Caco-2 (cell line): ENCODE measurements around the gene MRPS18B. TPM values are rescaled to one million over a fixed set of nuclear protein-coding genes. Genes with fewer than 3 reads are reported as not detected.
"Not testable (repeated sequence)": the region's sequence is repeated elsewhere in the genome, so short reads cannot be mapped to it uniquely, and the experiment has no call there.

ENCODE experiments used
- BruUV-seq: library from RNA; stranded (reverse); fragments of 400-500 nt; replicated peaks from 2 replicates; lab custom pipeline; 2021; lab: Mats Ljungman, UMichigan
- CTCF ChIA-PET: fragments of 300-600 bp; sonication (Branson Sonifier 250); formaldehyde crosslinking; loops from one replicate; lab custom pipeline; 2022; ENCODE audit warnings: antibody characterized with exemption; lab: Charles Lee
- POLR2A ChIA-PET: fragments of 300-600 bp; sonication (Branson Sonifier 250); formaldehyde crosslinking; loops from one replicate; lab custom pipeline; 2022; ENCODE audit warnings: antibody characterized with exemption; lab: Charles Lee
- DNase-seq, 2 experiments: peaks; one replicate each; pipeline versions ENCODE4 v3.0.0 to v3.0.0-alpha.2; 2020 to 2022
- H3K27me3 ChIP-seq: replicated peaks from 2 replicates; pipeline ENCODE4 v1.6.0; 2011; ENCODE audit warnings: low read length; ENCODE audit not compliant: control insufficient read depth, insufficient read depth
- H3K36me3 ChIP-seq: 2 replicates; pipeline ENCODE4 v1.5.1; 2011; ENCODE audit warnings: low read length; ENCODE audit not compliant: control insufficient read depth, insufficient read depth
- H3K4me1 ChIP-seq: fragments of 250-450 bp; sonication (Bioruptor Pico); 2 replicates; pipeline ENCODE4 v1.5.1; 2020; ENCODE audit warnings: mild to moderate bottlenecking
- H3K4me3 ChIP-seq: 2 replicates; pipeline ENCODE4 v1.5.1; 2011; ENCODE audit warnings: low read depth, mild to moderate bottlenecking, control low read depth, low read length
- H3K9me3 ChIP-seq: fragments of 250-450 bp; sonication (Bioruptor Pico); 2 replicates; pipeline ENCODE4 v1.5.1; 2020; ENCODE audit warnings: mild to moderate bottlenecking, moderate library complexity
- H3K27ac Mint-ChIP-seq: one replicate; pipeline ENCODE4 v1.8.0; 2022; ENCODE audit warnings: mixed read lengths; ENCODE audit not compliant: unreplicated experiment
- H3K27me3 Mint-ChIP-seq: one replicate; pipeline ENCODE4 v1.8.0; 2022; ENCODE audit warnings: mixed read lengths; ENCODE audit not compliant: insufficient read depth, unreplicated experiment
- H3K36me3 Mint-ChIP-seq: one replicate; pipeline ENCODE4 v1.8.0; 2022; ENCODE audit warnings: mild to moderate bottlenecking, mixed read lengths; ENCODE audit not compliant: insufficient read depth, unreplicated experiment
- H3K4me1 Mint-ChIP-seq: one replicate; pipeline ENCODE4 v1.8.0; 2022; ENCODE audit warnings: low read depth, mixed read lengths; ENCODE audit not compliant: unreplicated experiment
- H3K4me3 Mint-ChIP-seq: one replicate; pipeline ENCODE4 v1.8.0; 2022; ENCODE audit warnings: mild to moderate bottlenecking, moderate library complexity, mixed read lengths; ENCODE audit not compliant: unreplicated experiment
- H3K9me3 Mint-ChIP-seq: one replicate; pipeline ENCODE4 v1.8.0; 2022; ENCODE audit warnings: mixed read lengths; ENCODE audit not compliant: unreplicated experiment
- intact Hi-C: fragments of 100-400 bp; cut with micrococcal nuclease; formaldehyde crosslinking; loops from one replicate; pipeline ENCODE4 v1.10.0; 2022; ENCODE audit not compliant: unreplicated experiment
- total RNA-seq: library from RNA; stranded (reverse); gene quantifications from 2 replicates; pipeline ENCODE4 v1.2.3, GENCODE V29; 2022
- TF ChIP-seq, protein P1 (sequence below), 2 experiments: fragments of 200-600 bp in 1 of 2; IDR thresholded peaks; 1 replicate in 1 of 2; 2 replicates in 1 of 2; pipeline versions ENCODE4 v1.5.1 to v1.8.0; 2011 to 2022; ENCODE audit warnings: antibody characterized with exemption in 1 of 2, control low read depth in 1 of 2, inconsistent platforms in 1 of 2, low read depth in 1 of 2, low read length in 1 of 2, mild to moderate bottlenecking in 1 of 2, moderate library complexity in 1 of 2; ENCODE audit not compliant: insufficient read depth in 1 of 2, severe bottlenecking in 1 of 2, unreplicated experiment in 1 of 2

Gene MRPS18B
- total RNA-seq, 1 experiment from 2014 or later, result 62.6 TPM

DNA sequence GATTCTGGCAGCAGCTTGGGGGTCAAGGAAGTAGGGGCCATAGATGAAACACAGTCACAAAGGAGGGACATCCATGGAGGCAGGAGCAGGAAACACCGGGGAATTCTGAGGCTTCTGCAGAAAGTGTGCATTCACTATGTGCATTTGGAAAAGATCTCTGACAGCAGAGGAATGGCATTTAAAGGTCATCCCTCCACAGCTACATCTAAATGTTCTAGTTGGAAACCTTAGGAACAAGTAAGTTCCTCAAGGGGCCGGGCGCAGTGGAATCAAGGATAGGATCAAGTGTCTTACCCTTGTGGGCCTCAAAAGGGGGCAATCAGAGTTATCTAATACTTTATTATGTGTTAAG lies 38.1 kb downstream of the MRPS18B start:
- Histone ChIP-seq H3K4me3 (no peak overlapping the region), H3K9me3 (no peaks in the 10 kb centered on the region), H3K4me1 (no peaks in the 10 kb centered on the region), H3K36me3 (peaks cover 2% of the 10 kb centered on the region; the same call in 1 of the 2 replicates), H3K27me3 (no peaks in the 10 kb centered on the region)
- TF ChIP-seq, protein P1, sequence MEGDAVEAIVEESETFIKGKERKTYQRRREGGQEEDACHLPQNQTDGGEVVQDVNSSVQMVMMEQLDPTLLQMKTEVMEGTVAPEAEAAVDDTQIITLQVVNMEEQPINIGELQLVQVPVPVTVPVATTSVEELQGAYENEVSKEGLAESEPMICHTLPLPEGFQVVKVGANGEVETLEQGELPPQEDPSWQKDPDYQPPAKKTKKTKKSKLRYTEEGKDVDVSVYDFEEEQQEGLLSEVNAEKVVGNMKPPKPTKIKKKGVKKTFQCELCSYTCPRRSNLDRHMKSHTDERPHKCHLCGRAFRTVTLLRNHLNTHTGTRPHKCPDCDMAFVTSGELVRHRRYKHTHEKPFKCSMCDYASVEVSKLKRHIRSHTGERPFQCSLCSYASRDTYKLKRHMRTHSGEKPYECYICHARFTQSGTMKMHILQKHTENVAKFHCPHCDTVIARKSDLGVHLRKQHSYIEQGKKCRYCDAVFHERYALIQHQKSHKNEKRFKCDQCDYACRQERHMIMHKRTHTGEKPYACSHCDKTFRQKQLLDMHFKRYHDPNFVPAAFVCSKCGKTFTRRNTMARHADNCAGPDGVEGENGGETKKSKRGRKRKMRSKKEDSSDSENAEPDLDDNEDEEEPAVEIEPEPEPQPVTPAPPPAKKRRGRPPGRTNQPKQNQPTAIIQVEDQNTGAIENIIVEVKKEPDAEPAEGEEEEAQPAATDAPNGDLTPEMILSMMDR (IDR thresholded peaks at IDR 0.05; ENCODE audit: insufficient read depth in 1 of 2, low read depth in 1 of 2, low read length in 1 of 2, severe bottlenecking in 1 of 2, unreplicated experiment in 1 of 2), result no peak
- Mint-ChIP-seq H3K4me1 (no peaks in the 10 kb centered on the region), H3K27me3 (no peaks in the 10 kb centered on the region), H3K27ac (no peak overlapping the region), H3K9me3 (no peaks in the 10 kb centered on the region), H3K36me3 (peaks cover 73% of the 10 kb centered on the region), H3K4me3 (no peak overlapping the region)
- no TSS peak for BruUV-seq
- POLR2A ChIA-PET, result no interaction called here
- intact Hi-C loops, result no loop called here
- no peak for DNase-seq
- CTCF ChIA-PET, result no interaction called here

DNA sequence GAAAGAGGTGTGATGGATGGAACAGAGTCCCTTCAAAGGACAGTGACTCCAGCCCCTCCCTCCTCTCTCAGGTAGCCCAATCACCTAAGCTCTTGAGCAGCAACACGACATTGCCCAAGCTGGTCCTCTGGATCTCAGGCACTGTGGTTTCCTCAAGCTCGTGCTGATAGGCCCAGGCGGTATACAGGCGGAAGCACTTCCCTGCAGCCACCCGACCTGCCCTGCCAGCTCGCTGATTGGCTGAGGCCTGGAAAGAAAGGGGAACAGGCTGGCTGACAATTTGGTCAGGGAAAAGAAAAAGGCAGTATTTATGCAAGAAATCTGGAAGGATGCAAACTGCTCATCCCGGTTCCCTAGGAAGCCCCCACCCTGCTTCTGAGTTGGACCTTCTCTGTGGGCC lies 38.9 kb downstream of the MRPS18B start:
- H3K36me3 Mint-ChIP-seq, result peaks cover 69% of the 10 kb centered on the region

DNA sequence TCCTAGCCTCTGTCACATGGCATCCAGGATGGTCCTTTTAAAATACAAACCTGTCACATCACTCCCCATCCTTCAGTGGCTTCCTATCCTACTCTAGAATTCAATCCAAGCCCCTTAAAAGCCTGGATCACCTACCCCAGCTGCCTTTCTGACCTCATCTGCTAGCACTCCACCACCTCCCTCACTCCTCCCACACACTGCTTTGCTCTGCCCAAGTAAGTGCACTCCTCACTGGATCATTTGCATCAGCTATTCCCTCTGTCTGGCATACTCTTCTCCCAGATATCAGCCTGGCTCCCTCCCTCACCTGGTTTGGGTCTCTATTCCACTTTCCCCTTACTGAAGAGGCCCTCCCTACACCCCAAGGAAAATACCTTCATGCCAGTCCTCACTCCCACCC lies 39.8 kb downstream of the MRPS18B start:
- Mint-ChIP-seq H3K4me3 (no peak overlapping the region), H3K27ac (no peak overlapping the region), H3K36me3 (peaks cover 69% of the 10 kb centered on the region), H3K27me3 (no peaks in the 10 kb centered on the region), H3K9me3 (no peaks in the 10 kb centered on the region), H3K4me1 (no peaks in the 10 kb centered on the region)
- intact Hi-C loops, result no loop called here
- ChIA-PET CTCF (no interaction called here), POLR2A (no interaction called here)
- Histone ChIP-seq H3K27me3 (no peaks in the 10 kb centered on the region), H3K9me3 (no peaks in the 10 kb centered on the region), H3K36me3 (no peaks in the 10 kb centered on the region; the same call in 1 of the 2 replicates), H3K4me1 (no peaks in the 10 kb centered on the region), H3K4me3 (no peak overlapping the region)
- no TSS peak for BruUV-seq
- TF ChIP-seq, protein P1 (IDR thresholded peaks at IDR 0.05; ENCODE audit: insufficient read depth in 1 of 2, low read depth in 1 of 2, low read length in 1 of 2, severe bottlenecking in 1 of 2, unreplicated experiment in 1 of 2), result no peak
- no peak for DNase-seq

More for the DNA sequence above, 38.9 kb downstream of the MRPS18B start:
- POLR2A ChIA-PET, result no interaction called here
- no peaks in the 10 kb centered on the region for H3K9me3 ChIP-seq
- TF ChIP-seq, protein P1 (IDR thresholded peaks at IDR 0.05; ENCODE audit: insufficient read depth in 1 of 2, low read depth in 1 of 2, low read length in 1 of 2, severe bottlenecking in 1 of 2, unreplicated experiment in 1 of 2), result no peak
- H3K4me1 ChIP-seq, result no peaks in the 10 kb centered on the region
- Mint-ChIP-seq H3K4me3 (no peak overlapping the region), H3K4me1 (no peaks in the 10 kb centered on the region), H3K27me3 (no peaks in the 10 kb centered on the region), H3K9me3 (no peaks in the 10 kb centered on the region), H3K27ac (no peak overlapping the region)
- H3K36me3 ChIP-seq, result peaks cover 2% of the 10 kb centered on the region; the same call in 1 of the 2 replicates
- BruUV-seq, result no TSS peak
- DNase-seq, result no peak
- intact Hi-C loops, result no loop called here
- no peak overlapping the region for H3K4me3 ChIP-seq
- H3K27me3 ChIP-seq, result no peaks in the 10 kb centered on the region
- CTCF ChIA-PET, result no interaction called here

DNA sequence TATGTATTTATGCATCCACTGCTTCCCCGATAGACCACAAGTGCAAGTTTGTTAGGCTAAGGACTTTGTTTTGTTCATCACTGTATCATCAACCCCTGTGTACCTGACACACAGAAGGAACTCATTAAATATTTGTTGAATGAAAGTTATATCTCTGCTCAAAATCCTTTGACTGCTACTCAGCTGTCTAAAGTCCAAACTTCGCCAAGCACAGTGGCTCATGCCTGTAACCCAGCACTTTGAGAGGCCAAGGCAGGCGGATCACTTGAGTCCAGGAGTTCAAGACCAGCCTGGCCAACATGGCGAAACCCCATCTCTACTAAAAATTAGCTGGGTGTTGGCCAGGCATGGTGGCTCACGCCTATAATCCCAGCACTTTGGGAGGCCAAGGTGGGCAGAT lies 40.3 kb downstream of the MRPS18B start:
- H3K4me1 Mint-ChIP-seq, intact Hi-C loops, H3K27ac Mint-ChIP-seq, DNase-seq, H3K4me3 ChIP-seq, H3K27me3 Mint-ChIP-seq, H3K4me3 Mint-ChIP-seq, H3K36me3 ChIP-seq, H3K9me3 ChIP-seq, CTCF ChIA-PET, POLR2A ChIA-PET, H3K27me3 ChIP-seq, H3K9me3 Mint-ChIP-seq, H3K4me1 ChIP-seq, BruUV-seq: not testable (repeated sequence)
- peaks cover 69% of the 10 kb centered on the region for H3K36me3 Mint-ChIP-seq
